Fibroblast of lung (primary cell): ENCODE measurements around the gene EHD3. TPM values are rescaled to one million over a fixed set of nuclear protein-coding genes. Genes with fewer than 3 reads are reported as not detected.

Source experiments
- DNase-seq, 2 donors: peaks; one replicate each; pipeline versions ENCODE4 v3.0.0 to v3.0.0-alpha.2; 2010; ENCODE audit warnings: low read depth in 2 of 2
- H2AFZ ChIP-seq: 2 replicates; pipeline ENCODE4 v1.5.1; 2012; ENCODE audit warnings: low read length, control low read depth, inconsistent platforms
- H3K27ac ChIP-seq: 2 replicates; pipeline ENCODE4 v1.5.1; 2011; ENCODE audit warnings: low read length, control low read depth; ENCODE audit not compliant: insufficient read depth
- H3K27me3 ChIP-seq: 2 replicates; pipeline ENCODE4 v1.5.1; 2011; ENCODE audit warnings: mild to moderate bottlenecking, low read length; ENCODE audit not compliant: control insufficient read depth, insufficient read depth
- H3K36me3 ChIP-seq: 2 replicates; pipeline ENCODE4 v1.5.1; 2011; ENCODE audit warnings: low read length; ENCODE audit not compliant: control insufficient read depth, insufficient read depth
- H3K4me1 ChIP-seq: 2 replicates; pipeline ENCODE4 v1.5.1; 2011; ENCODE audit warnings: low read length; ENCODE audit not compliant: control insufficient read depth, insufficient read depth; ENCODE audit errors: extremely low read depth
- H3K4me2 ChIP-seq: 2 replicates; pipeline ENCODE4 v1.5.1; 2011; ENCODE audit warnings: low read length, control low read depth; ENCODE audit not compliant: insufficient read depth; ENCODE audit errors: extremely low read depth
- H3K4me3 ChIP-seq, 4 experiments: fragments of 200-600 bp in 1 of 4; sonication (generic) in 1 of 4; replicated peaks in 1 of 4; 2 replicates each; pipeline ENCODE4 v1.5.1; 2011 to 2016; ENCODE audit warnings: low read length in 4 of 4, low read depth in 3 of 4, mild to moderate bottlenecking in 3 of 4, control low read depth in 2 of 4, inconsistent platforms in 1 of 4, mixed read lengths in 1 of 4; ENCODE audit not compliant: insufficient read depth in 1 of 4; ENCODE audit errors: control extremely low read depth in 1 of 4
- H3K79me2 ChIP-seq: 2 replicates; pipeline ENCODE4 v1.5.1; 2012; ENCODE audit warnings: mild to moderate bottlenecking, low read length, inconsistent platforms; ENCODE audit not compliant: control insufficient read depth, insufficient read depth
- H3K9ac ChIP-seq: 2 replicates; pipeline ENCODE4 v1.5.1; 2011; ENCODE audit warnings: mild to moderate bottlenecking, low read length, control low read depth; ENCODE audit not compliant: insufficient read depth
- H3K9me3 ChIP-seq: 2 replicates; pipeline ENCODE4 v1.5.1; 2012; ENCODE audit warnings: low read depth, low read length; ENCODE audit not compliant: control insufficient read depth, insufficient read depth
- H4K20me1 ChIP-seq: 2 replicates; pipeline ENCODE4 v1.5.1; 2011; ENCODE audit warnings: low read length; ENCODE audit not compliant: control insufficient read depth, insufficient read depth; ENCODE audit errors: extremely low read depth
- CTCF ChIP-seq, 2 donors: IDR thresholded peaks in 1 of 2; conservative IDR thresholded peaks in 1 of 2; 1 replicate in 1 of 2; 2 replicates in 1 of 2; pipeline ENCODE4 v1.5.1; 2011 to 2012; ENCODE audit warnings: low read length in 2 of 2, control low read depth in 1 of 2, inconsistent platforms in 1 of 2, low read depth in 1 of 2, mild to moderate bottlenecking in 1 of 2
- EZH2 ChIP-seq: IDR thresholded peaks from 2 replicates; pipeline ENCODE4 v1.5.1; 2012; ENCODE audit warnings: low read length, control low read depth, mild to moderate bottlenecking; ENCODE audit errors: missing control alignments
- polyA plus RNA-seq, 2 donors: library from polyadenylated mRNA; depleted of rRNA in 1 of 2; stranded (reverse) in 1 of 2; unstranded in 1 of 2; fragments of >200 nt; gene quantifications; 2 replicates each; pipeline ENCODE4 v1.2.1, GENCODE V29; 2011 to 2012; ENCODE audit warnings: missing spikeins in 1 of 2
- total RNA-seq: library from RNA; depleted of rRNA; stranded (reverse); fragments of >200 nt; gene quantifications from 2 replicates; pipeline ENCODE4 v1.2.1, GENCODE V29; 2014

The EHD3 gene
- total and polyA plus RNA-seq, 2 donors (not counting 1 experiment from before 2014, with no cell fraction given) = 30.6 to 37.5 TPM

- no peaks in the 10 kb centered on the region for H4K20me1 ChIP-seq
- no peak for TF ChIP-seq CTCF (conservative IDR thresholded peaks at IDR 0.05 in 1 of 2, IDR thresholded peaks at IDR 0.05 in 1 of 2; ENCODE audit: low read depth in 1 of 2, low read length in 2 of 2)
- TF ChIP-seq EZH2 = no peak
Observed at GRCh38 chr2:31241625-31242270, 7.8 kb downstream of the EHD3 start.

DNA sequence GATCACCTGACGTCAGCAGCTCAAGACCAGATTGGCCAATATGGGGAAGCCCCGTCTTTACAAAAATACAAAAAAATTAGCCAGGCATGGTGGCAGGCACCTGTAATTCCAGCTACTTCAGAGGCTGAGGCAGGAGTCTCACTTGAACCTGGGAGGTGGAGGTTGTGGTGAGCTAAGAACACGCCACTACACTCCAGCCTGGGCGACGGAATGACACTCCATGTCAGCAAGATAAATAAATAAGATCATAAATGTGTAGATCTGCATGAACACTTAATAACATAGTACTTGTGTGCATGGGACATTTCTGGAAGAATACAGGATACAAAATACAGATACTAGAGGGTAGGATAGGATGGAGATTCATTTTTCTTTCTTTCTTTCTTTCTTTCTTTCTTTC is 9.1 kb downstream of the EHD3 start:
- Histone ChIP-seq H3K9me3 (no peaks in the 10 kb centered on the region), H3K4me2 (no peak overlapping the region), H3K27ac (no peak overlapping the region), H3K4me3 (no peak overlapping the region), H3K36me3 (no peaks in the 10 kb centered on the region), H3K4me1 (peaks cover 16% of the 10 kb centered on the region), H3K9ac (no peak overlapping the region), H2AFZ (no peak overlapping the region), H3K27me3 (no peaks in the 10 kb centered on the region), H3K79me2 (no peaks in the 10 kb centered on the region), H4K20me1 (no peaks in the 10 kb centered on the region)
- DNase-seq = no peak
- TF ChIP-seq EZH2 (no peak), CTCF (conservative IDR thresholded peaks at IDR 0.05 in 1 of 2, IDR thresholded peaks at IDR 0.05 in 1 of 2; ENCODE audit: low read depth in 1 of 2, low read length in 2 of 2) (no peak)

More at GRCh38 chr2:31241625-31242270, 7.8 kb downstream of the EHD3 start:
- no peaks in the 10 kb centered on the region for H3K27me3 ChIP-seq
- no peak overlapping the region for H3K9ac ChIP-seq
- no peak overlapping the region for H3K4me2 ChIP-seq
- H3K79me2 ChIP-seq = no peaks in the 10 kb centered on the region
- no peaks in the 10 kb centered on the region for H3K9me3 ChIP-seq
- no peak overlapping the region for H3K4me3 ChIP-seq
- H3K36me3 ChIP-seq = peaks cover 3% of the 10 kb centered on the region
- no peak for DNase-seq
- H3K4me1 ChIP-seq = peaks cover 16% of the 10 kb centered on the region
- no peak overlapping the region for H3K27ac ChIP-seq
- H2AFZ ChIP-seq = no peak overlapping the region

- Histone ChIP-seq H3K4me2 (no peak overlapping the region), H4K20me1 (no peaks in the 10 kb centered on the region), H3K9ac (no peak overlapping the region), H3K4me1 (peaks cover 16% of the 10 kb centered on the region), H3K4me3 (no peak overlapping the region), H3K27me3 (no peaks in the 10 kb centered on the region), H2AFZ (no peak overlapping the region), H3K79me2 (no peaks in the 10 kb centered on the region), H3K27ac (no peak overlapping the region), H3K36me3 (no peaks in the 10 kb centered on the region), H3K9me3 (no peaks in the 10 kb centered on the region)
- no peak for DNase-seq
- no peak for TF ChIP-seq CTCF (conservative IDR thresholded peaks at IDR 0.05 in 1 of 2, IDR thresholded peaks at IDR 0.05 in 1 of 2; ENCODE audit: low read depth in 1 of 2, low read length in 2 of 2)
- no peak for TF ChIP-seq EZH2
Observed at GRCh38 chr2:31244101-31244500, 10.1 kb downstream of the EHD3 start.
